PC-9 (cell line): ENCODE measurements around the gene UNCX.

Source experiments
- CTCF ChIP-seq: fragments of 200-600 bp; sonication (generic); conservative IDR thresholded peaks from 2 replicates; pipeline ENCODE4 v1.6.1; 2017; ENCODE audit warnings: mixed run types, antibody characterized with exemption, mild to moderate bottlenecking, moderate library complexity
- EZH2 ChIP-seq: fragments of 200-600 bp; sonication (generic); IDR thresholded peaks from 2 replicates; pipeline ENCODE4 v1.8.0; 2017; ENCODE audit warnings: antibody characterized with exemption, low read depth

GRCh38 chr7:1284743-1285458 lies 52.2 kb downstream of the UNCX start:
- TF ChIP-seq CTCF = no peak
- no peak for TF ChIP-seq EZH2
